HCT116 (cell line): ENCODE data around the gene TBC1D1.

Experiments used
- CBX3 ChIP-seq: IDR thresholded peaks from 2 replicates; pipeline ENCODE4 v1.6.1; 2012; ENCODE audit warnings: low read depth
- CEBPB ChIP-seq: IDR thresholded peaks from 2 replicates; pipeline ENCODE4 v1.6.1; 2012; ENCODE audit warnings: low read depth
- EZH2 ChIP-seq: fragments of 200-600 bp; sonication (generic); IDR thresholded peaks from 2 replicates; pipeline ENCODE4 v1.6.1; 2017; ENCODE audit warnings: antibody characterized with exemption, mixed run types
- EZH2phosphoT487 ChIP-seq: fragments of 200-600 bp; IDR thresholded peaks from 2 replicates; pipeline ENCODE4 v1.6.1; 2018; ENCODE audit warnings: antibody characterized with exemption, borderline replicate concordance
- FOSL1 ChIP-seq: IDR thresholded peaks from 2 replicates; pipeline ENCODE4 v1.6.1; 2012; ENCODE audit warnings: low read depth
- POLR2A ChIP-seq: IDR thresholded peaks from 2 replicates; pipeline ENCODE4 v1.7.0; 2011; ENCODE audit warnings: borderline replicate concordance; ENCODE audit not compliant: insufficient read depth, insufficient read length; ENCODE audit errors: extremely low read depth
- POLR2AphosphoS5 ChIP-seq: IDR thresholded peaks from 2 replicates; pipeline ENCODE4 v1.6.1; 2011; ENCODE audit warnings: mild to moderate bottlenecking, low read depth, low read length, moderate library complexity
- RAD21 ChIP-seq: IDR thresholded peaks from 2 replicates; pipeline ENCODE4 v1.6.1; 2012; ENCODE audit warnings: low read depth, mild to moderate bottlenecking
- TCF7L2 ChIP-seq: IDR thresholded peaks from 2 replicates; pipeline ENCODE4 v1.7.0; 2011; ENCODE audit warnings: borderline replicate concordance, inconsistent platforms; ENCODE audit not compliant: insufficient read depth, insufficient read length; ENCODE audit errors: extremely low read depth
- TF ChIP-seq, protein P1 (sequence below), 3 experiments: fragments of 200-600 bp in 1 of 3; sonication (generic) in 1 of 3; IDR thresholded peaks in 2 of 3; conservative IDR thresholded peaks in 1 of 3; 2 replicates each; pipeline ENCODE4 v1.5.1; 2012 to 2017; ENCODE audit warnings: low read depth in 2 of 3, low read length in 2 of 3, antibody characterized with exemption in 1 of 3, borderline replicate concordance in 1 of 3, control low read depth in 1 of 3, mild to moderate bottlenecking in 1 of 3, mixed read lengths in 1 of 3, mixed run types in 1 of 3, moderate library complexity in 1 of 3; ENCODE audit not compliant: insufficient read depth in 1 of 3
- TF ChIP-seq, protein P2 (sequence below): IDR thresholded peaks from 2 replicates; pipeline ENCODE4 v1.6.1; 2012
- TF ChIP-seq, protein P3 (sequence below): IDR thresholded peaks from 2 replicates; pipeline ENCODE4 v1.6.1; 2012

DNA sequence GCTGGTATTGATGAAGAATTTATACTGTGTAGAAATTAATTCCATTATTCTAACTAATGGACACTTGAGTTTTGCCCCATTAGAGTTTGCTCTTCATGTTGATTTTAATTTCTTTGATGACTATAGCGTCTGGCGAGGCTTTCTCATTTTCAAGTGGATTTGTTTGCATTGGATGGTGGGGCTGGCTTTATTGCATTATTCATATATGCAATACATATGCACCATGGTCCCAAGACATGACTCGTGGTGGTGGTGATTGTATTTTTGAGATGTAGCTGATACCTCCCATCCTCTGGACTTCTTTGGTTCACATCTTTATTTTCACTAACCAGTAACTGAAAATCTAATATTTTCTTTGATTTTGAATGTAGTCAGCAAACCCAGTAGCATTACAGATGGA, 109.1 kb downstream of the TBC1D1 start:
- no peak for TF ChIP-seq TCF7L2
- TF ChIP-seq CEBPB = no peak
- no peak for TF ChIP-seq EZH2
- TF ChIP-seq, protein P1, sequence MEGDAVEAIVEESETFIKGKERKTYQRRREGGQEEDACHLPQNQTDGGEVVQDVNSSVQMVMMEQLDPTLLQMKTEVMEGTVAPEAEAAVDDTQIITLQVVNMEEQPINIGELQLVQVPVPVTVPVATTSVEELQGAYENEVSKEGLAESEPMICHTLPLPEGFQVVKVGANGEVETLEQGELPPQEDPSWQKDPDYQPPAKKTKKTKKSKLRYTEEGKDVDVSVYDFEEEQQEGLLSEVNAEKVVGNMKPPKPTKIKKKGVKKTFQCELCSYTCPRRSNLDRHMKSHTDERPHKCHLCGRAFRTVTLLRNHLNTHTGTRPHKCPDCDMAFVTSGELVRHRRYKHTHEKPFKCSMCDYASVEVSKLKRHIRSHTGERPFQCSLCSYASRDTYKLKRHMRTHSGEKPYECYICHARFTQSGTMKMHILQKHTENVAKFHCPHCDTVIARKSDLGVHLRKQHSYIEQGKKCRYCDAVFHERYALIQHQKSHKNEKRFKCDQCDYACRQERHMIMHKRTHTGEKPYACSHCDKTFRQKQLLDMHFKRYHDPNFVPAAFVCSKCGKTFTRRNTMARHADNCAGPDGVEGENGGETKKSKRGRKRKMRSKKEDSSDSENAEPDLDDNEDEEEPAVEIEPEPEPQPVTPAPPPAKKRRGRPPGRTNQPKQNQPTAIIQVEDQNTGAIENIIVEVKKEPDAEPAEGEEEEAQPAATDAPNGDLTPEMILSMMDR (IDR thresholded peaks at IDR 0.05 in 2 of 3, conservative IDR thresholded peaks at IDR 0.05 in 1 of 3; ENCODE audit: borderline replicate concordance in 1 of 3, insufficient read depth in 1 of 3, low read depth in 2 of 3, low read length in 2 of 3) = no peak
- no peak for TF ChIP-seq RAD21
- TF ChIP-seq EZH2phosphoT487 = no peak
- TF ChIP-seq POLR2AphosphoS5 = no peak
- TF ChIP-seq, protein P2, sequence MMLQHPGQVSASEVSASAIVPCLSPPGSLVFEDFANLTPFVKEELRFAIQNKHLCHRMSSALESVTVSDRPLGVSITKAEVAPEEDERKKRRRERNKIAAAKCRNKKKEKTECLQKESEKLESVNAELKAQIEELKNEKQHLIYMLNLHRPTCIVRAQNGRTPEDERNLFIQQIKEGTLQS = no peak
- TF ChIP-seq, protein P3, sequence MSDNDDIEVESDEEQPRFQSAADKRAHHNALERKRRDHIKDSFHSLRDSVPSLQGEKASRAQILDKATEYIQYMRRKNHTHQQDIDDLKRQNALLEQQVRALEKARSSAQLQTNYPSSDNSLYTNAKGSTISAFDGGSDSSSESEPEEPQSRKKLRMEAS = no peak
- TF ChIP-seq POLR2A = no peak
- TF ChIP-seq FOSL1 = no peak
- TF ChIP-seq CBX3 = no peak
